ENCODE data around the gene COLEC11. TPM values are rescaled to one million over a fixed set of nuclear protein-coding genes. Genes with fewer than 3 reads are reported as not detected.

COLEC11 gene
- total RNA-seq, 1 experiment from 2014 or later = not detected

GRCh38 chr2:3648652-3649177 lies 53.8 kb downstream of the COLEC11 start:
- peaks cover 67% of the 10 kb centered on the region for H3K27me3 Mint-ChIP-seq (ENCODE audit: unreplicated experiment)
- peaks cover 15% of the 10 kb centered on the region for H3K4me1 Mint-ChIP-seq (ENCODE audit: low read depth, unreplicated experiment)
- no peak overlapping the region for H3K4me3 Mint-ChIP-seq (ENCODE audit: low read depth, unreplicated experiment)
- CTCF ChIA-PET = no interaction called here
- H3K9me3 Mint-ChIP-seq (ENCODE audit: low read depth, unreplicated experiment) = no peaks in the 10 kb centered on the region
- H3K36me3 Mint-ChIP-seq (ENCODE audit: insufficient read depth, unreplicated experiment) = peaks cover 11% of the 10 kb centered on the region
- no peak for TF ChIP-seq CTCF (IDR thresholded peaks at IDR 0.05; ENCODE audit: unreplicated experiment)
- no TSS peak for BruUV-seq (replicated peaks)
- no peak overlapping the region for H3K27ac Mint-ChIP-seq (ENCODE audit: unreplicated experiment)
- intact Hi-C loops (cut with micrococcal nuclease; ENCODE audit: unreplicated experiment) = no loop called here
- no peak for DNase-seq

GRCh38 chr2:3649581-3649980 lies 54.7 kb downstream of the COLEC11 start:
- Mint-ChIP-seq H3K4me3 (ENCODE audit: low read depth, unreplicated experiment) (no peak overlapping the region), H3K36me3 (ENCODE audit: insufficient read depth, unreplicated experiment) (peaks cover 11% of the 10 kb centered on the region), H3K9me3 (ENCODE audit: low read depth, unreplicated experiment) (no peaks in the 10 kb centered on the region), H3K27me3 (ENCODE audit: unreplicated experiment) (peaks cover 68% of the 10 kb centered on the region), H3K4me1 (ENCODE audit: low read depth, unreplicated experiment) (peaks cover 15% of the 10 kb centered on the region), H3K27ac (ENCODE audit: unreplicated experiment) (no peak overlapping the region)
- no TSS peak for BruUV-seq (replicated peaks)
- no peak for TF ChIP-seq CTCF (IDR thresholded peaks at IDR 0.05; ENCODE audit: unreplicated experiment)
- DNase-seq = no peak
- CTCF ChIA-PET = no interaction called here
- intact Hi-C loops (cut with micrococcal nuclease; ENCODE audit: unreplicated experiment) = no loop called here

DNA sequence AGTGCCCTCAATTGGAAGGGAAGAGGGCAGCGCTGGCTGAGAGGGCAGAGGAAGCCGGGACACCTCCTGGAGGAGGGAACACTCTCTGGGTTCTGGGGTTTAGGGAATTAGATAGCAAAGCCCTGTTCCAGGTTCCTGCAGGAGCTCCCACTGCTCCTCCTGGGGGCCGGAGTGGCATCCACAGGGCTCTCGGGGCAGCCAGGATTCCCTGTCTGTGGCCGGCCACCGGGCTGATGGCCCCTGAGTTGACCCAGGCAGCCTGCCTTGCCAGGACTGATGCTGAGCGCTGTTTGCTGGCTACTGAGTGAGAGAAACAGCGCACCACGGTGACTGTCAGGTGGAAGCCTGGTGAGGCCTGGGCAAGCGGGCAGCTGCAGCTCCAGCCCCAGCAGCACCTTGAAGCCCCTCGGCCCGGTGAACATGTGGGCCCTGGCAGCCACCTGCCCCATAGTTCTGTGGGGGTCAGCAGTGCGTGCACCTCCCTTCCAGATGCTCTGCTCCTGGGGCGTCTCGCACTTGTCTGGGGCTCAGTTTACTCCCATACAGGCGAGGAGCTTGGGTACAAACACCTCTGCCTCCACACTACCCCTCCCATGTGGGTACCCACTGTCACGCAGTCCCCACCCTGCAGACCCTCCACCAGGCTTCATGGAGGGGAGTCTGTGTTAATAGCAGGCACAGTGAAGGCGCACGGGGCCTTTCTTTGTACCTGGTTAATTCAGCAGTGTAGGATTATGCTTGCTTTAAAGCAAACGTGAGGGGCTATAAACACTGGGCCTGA lies 55.4 kb downstream of the COLEC11 start:
- Mint-ChIP-seq H3K4me3 (ENCODE audit: low read depth, unreplicated experiment) (peak overlapping the region; percentile 57), H3K27me3 (ENCODE audit: unreplicated experiment) (peaks cover 66% of the 10 kb centered on the region), H3K27ac (ENCODE audit: unreplicated experiment) (no peak overlapping the region), H3K4me1 (ENCODE audit: low read depth, unreplicated experiment) (peaks cover 15% of the 10 kb centered on the region), H3K9me3 (ENCODE audit: low read depth, unreplicated experiment) (no peaks in the 10 kb centered on the region), H3K36me3 (ENCODE audit: insufficient read depth, unreplicated experiment) (peaks cover 11% of the 10 kb centered on the region)
- DNase-seq = no peak
- CTCF ChIA-PET = interaction anchor here (0.6 kb wide), 1 partner anchor 131 kb away, joined by 4 read pairs; no protein-coding TSS in a partner anchor
- BruUV-seq (replicated peaks) = no TSS peak
- intact Hi-C loops (cut with micrococcal nuclease; ENCODE audit: unreplicated experiment) = loop anchor here (5.0 kb wide), 1 partner anchor 73 kb away; the partner anchor contains the start of gene RPS7
- TF ChIP-seq CTCF (IDR thresholded peaks at IDR 0.05; ENCODE audit: unreplicated experiment) = no peak

DNA sequence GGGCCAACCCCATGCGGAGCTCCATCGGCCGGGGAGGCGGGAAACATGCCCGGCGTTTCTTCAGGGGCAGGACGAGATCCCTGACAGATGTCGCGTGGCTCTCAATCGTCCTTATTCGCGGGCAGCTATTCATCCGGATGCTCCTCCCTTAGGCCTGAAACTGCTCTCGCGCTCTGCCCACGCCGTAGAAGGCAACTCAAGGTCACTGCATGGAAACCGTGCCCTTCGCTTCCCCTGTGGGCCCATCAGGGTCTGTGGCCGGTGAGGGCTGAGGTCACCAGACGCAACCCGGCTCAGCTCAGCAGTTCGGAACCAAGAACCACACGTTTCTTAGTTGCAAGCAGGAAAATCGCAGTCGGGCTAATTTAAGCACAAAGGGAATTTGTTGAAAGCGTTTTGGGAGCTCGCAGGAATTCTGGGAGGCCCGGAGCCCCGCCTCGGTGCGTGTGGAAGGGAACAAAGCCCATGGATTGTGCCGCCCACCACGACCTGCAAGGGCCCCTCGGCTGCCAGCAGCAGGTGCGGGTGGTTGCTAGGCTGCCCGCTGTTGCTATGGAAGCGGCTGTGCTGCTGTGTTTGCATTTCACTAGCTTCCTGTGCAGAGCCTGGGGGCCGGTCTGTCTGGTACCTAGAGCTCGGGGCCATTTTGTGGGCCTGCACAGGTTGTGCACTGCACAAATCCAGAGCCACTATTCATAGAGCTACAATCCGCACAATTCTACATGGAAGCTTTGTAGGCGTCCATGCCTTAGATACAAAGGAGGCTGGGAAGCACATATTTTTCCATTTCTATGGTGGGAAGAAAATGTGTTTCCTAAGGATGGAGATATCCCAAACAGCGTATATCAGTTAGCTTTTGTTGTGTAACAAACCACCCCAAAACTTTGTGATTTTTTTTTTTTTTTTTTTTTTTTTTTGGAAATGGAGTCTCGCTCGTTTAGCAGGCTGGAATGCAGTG lies 57.1 kb downstream of the COLEC11 start:
- H3K4me1 Mint-ChIP-seq (ENCODE audit: low read depth, unreplicated experiment) = peaks cover 15% of the 10 kb centered on the region
- peak; percentile 61 for DNase-seq
- no peak overlapping the region for H3K27ac Mint-ChIP-seq (ENCODE audit: unreplicated experiment)
- no peaks in the 10 kb centered on the region for H3K9me3 Mint-ChIP-seq (ENCODE audit: low read depth, unreplicated experiment)
- BruUV-seq (replicated peaks) = no TSS peak
- peaks cover 49% of the 10 kb centered on the region for H3K27me3 Mint-ChIP-seq (ENCODE audit: unreplicated experiment)
- H3K4me3 Mint-ChIP-seq (ENCODE audit: low read depth, unreplicated experiment) = peak overlapping the region; percentile 57
- peaks cover 11% of the 10 kb centered on the region for H3K36me3 Mint-ChIP-seq (ENCODE audit: insufficient read depth, unreplicated experiment)
- no peak for TF ChIP-seq CTCF (IDR thresholded peaks at IDR 0.05; ENCODE audit: unreplicated experiment)
- CTCF ChIA-PET = interaction anchor here (0.6 to 1.5 kb wide), 4 partner anchors 10 to 257 kb away, joined by 3 to 4 read pairs (median 4); partner anchors contain the start of gene RNASEH1
- intact Hi-C loops (cut with micrococcal nuclease; ENCODE audit: unreplicated experiment) = loop anchor here (2.0 to 5.0 kb wide), 2 partner anchors 75 to 227 kb away; partner anchors contain the start of gene RPS7
